BJ (cell line): ENCODE measurements around the gene MEIKIN. TPM values are rescaled to one million over a fixed set of nuclear protein-coding genes. Genes with fewer than 3 reads are reported as not detected.

Experiments used
- CTCF ChIA-PET: fragments of 350-600 bp; formaldehyde crosslinking; extraction: SDS; loops from one replicate; lab custom pipeline; 2021; ENCODE audit warnings: antibody characterized with exemption, inconsistent platforms; lab: Yijun Ruan, JAX
- POLR2A ChIA-PET: fragments of 300-600 bp; sonication (Branson Sonifier 250); formaldehyde crosslinking; extraction: SDS; loops from one replicate; lab custom pipeline; 2021; ENCODE audit warnings: antibody characterized with exemption; lab: Charles Lee
- DNase-seq: peaks from one replicate; pipeline ENCODE4 v3.0.0-alpha.2; 2011; ENCODE audit warnings: low read depth
- H3K27me3 ChIP-seq: 2 replicates; pipeline ENCODE4 v1.6.0; 2011; ENCODE audit warnings: low read length; ENCODE audit not compliant: control insufficient read depth, insufficient read depth
- H3K36me3 ChIP-seq: 2 replicates; pipeline ENCODE4 v1.5.1; 2011; ENCODE audit warnings: low read length; ENCODE audit not compliant: control insufficient read depth, insufficient read depth
- H3K4me3 ChIP-seq: 2 replicates; pipeline ENCODE4 v1.5.1; 2011; ENCODE audit warnings: low read depth, mild to moderate bottlenecking, control low read depth, low read length
- CTCF ChIP-seq: IDR thresholded peaks from 2 replicates; pipeline ENCODE4 v1.5.1; 2011; ENCODE audit warnings: low read depth, mild to moderate bottlenecking, control low read depth, inconsistent platforms, low read length, moderate library complexity; ENCODE audit not compliant: insufficient read depth
- polyA plus RNA-seq: library from polyadenylated mRNA; depleted of rRNA; stranded (reverse); fragments of >200 nt; gene quantifications from 2 replicates; pipeline ENCODE4 v1.2.3, GENCODE V29; 2011

MEIKIN gene
- polyA plus RNA-seq, 1 experiment, result not detected

- Histone ChIP-seq H3K27me3 (no peaks in the 10 kb centered on the region), H3K4me3 (no peak overlapping the region), H3K36me3 (no peaks in the 10 kb centered on the region)
- ChIA-PET CTCF (no interaction called here), POLR2A (no interaction called here)
- no peak for DNase-seq
- TF ChIP-seq CTCF, result no peak
These were observed 176.1 kb downstream of the MEIKIN start for GRCh38 chr5:131769336-131769735.

- no peaks in the 10 kb centered on the region for H3K27me3 ChIP-seq
- 0 out of 2 replicates have a peak, but pooled peaks cover 1% of the 10 kb centered on the region for H3K36me3 ChIP-seq
- POLR2A ChIA-PET, result no interaction called here
- TF ChIP-seq CTCF, result no peak
- no peak for DNase-seq
- no peak overlapping the region for H3K4me3 ChIP-seq
- CTCF ChIA-PET, result interaction anchor here (1.1 kb wide), 1 partner anchor 10 kb away, joined by 3 read pairs; no protein-coding TSS in a partner anchor
These were observed 177.6 kb downstream of the MEIKIN start for GRCh38 chr5:131767891-131768290.

- DNase-seq, result no peak
- H3K36me3 ChIP-seq, result 0 out of 2 replicates have a peak, but pooled peaks cover 1% of the 10 kb centered on the region
- H3K4me3 ChIP-seq, result no peak overlapping the region
- CTCF ChIA-PET, result interaction anchor here (1.1 kb wide), 1 partner anchor 8 kb away, joined by 3 read pairs; no protein-coding TSS in a partner anchor
- no peak for TF ChIP-seq CTCF
- H3K27me3 ChIP-seq, result no peaks in the 10 kb centered on the region
- POLR2A ChIA-PET, result no interaction called here
These were observed 178.8 kb downstream of the MEIKIN start for GRCh38 chr5:131766689-131767088.

- H3K27me3 ChIP-seq, result no peaks in the 10 kb centered on the region
- DNase-seq, result no peak
- ChIA-PET CTCF (no interaction called here), POLR2A (no interaction called here)
- no peak for TF ChIP-seq CTCF
- no peak overlapping the region for H3K4me3 ChIP-seq
- 0 out of 2 replicates have a peak, but pooled peaks cover 1% of the 10 kb centered on the region for H3K36me3 ChIP-seq
These were observed 180.2 kb downstream of the MEIKIN start for GRCh38 chr5:131765261-131765660.

GRCh38 chr5:131763968-131764367 lies 181.5 kb downstream of the MEIKIN start:
- DNase-seq, result no peak
- H3K27me3 ChIP-seq, result no peaks in the 10 kb centered on the region
- ChIA-PET CTCF (no interaction called here), POLR2A (no interaction called here)
- H3K4me3 ChIP-seq, result no peak overlapping the region
- 0 out of 2 replicates have a peak, but pooled peaks cover 1% of the 10 kb centered on the region for H3K36me3 ChIP-seq
- TF ChIP-seq CTCF, result no peak
